HG02981 (cell line): ENCODE data around the gene SHQ1.

ENCODE experiments used
- ATAC-seq: cut with Tn5 transposase; IDR thresholded peaks from one replicate; pipeline ENCODE4 v1.9.1; 2021; ENCODE audit warnings: mild to moderate bottlenecking, moderate library complexity; ENCODE audit not compliant: unreplicated experiment

The SHQ1 gene

DNA sequence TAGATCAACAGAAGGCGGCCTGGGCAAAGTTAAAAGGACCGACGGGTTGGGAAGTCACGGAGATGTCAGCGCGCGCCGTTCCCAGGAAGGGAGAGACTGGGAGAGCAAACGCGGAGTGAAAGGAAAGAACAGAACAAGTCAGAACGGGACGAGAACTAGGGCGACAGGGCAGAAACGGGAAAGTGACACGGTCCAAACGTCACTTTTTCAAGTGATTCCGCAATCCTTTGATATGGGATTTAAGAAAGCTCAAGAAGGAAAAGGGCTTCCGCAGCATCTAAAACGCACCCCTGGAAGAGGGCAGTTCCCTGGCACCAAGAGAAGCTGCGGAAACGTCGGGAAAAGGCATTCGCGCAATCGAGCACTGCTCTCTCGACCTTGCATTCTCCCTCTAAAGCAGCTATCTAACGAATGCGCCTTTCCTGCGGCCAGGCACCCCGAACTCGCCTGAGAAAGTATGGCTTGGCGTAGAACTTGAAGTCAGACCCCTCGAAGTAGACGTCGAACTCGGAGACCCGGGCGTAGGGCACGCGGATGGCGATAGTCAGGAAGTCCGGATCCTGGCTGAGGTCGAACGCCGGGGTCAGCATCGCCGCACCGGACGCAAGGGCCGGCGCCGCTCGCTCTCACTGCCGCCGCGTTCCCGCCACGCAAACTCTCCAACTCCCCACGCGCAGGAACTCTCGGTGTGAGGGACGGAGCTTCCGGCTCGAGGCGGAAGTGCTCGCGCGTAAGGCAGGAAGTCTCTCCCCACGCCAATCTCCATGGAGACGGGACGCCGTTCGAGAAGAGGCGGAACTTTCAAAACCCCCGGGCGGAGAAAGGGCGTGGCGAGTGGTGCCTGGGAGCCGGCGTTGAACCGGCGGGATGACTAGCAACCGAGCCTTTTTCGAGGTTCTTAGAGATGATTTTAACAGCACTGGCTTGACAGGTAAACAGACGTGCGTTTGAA, at the start of gene SHQ1:
Gene SHQ1 (minus strand): TSS at position 695 of the 952 bp plus-strand sequence. CDS start 105 bp downstream, at position 590.
- ATAC-seq, result peak; percentile 89

DNA sequence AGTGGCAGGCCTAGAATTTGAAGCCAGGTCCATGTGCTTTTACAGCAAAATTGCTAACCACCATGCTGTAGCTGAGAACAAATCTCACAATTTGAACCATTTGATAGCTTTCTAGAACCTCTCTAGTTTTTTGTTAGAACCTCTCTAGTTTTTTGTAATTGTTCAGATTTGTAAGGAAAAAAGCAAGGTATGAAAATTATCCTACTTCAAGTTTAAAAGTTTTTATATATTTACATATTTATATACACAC, 49.4 kb upstream of the SHQ1 start:
- no peak for ATAC-seq

DNA sequence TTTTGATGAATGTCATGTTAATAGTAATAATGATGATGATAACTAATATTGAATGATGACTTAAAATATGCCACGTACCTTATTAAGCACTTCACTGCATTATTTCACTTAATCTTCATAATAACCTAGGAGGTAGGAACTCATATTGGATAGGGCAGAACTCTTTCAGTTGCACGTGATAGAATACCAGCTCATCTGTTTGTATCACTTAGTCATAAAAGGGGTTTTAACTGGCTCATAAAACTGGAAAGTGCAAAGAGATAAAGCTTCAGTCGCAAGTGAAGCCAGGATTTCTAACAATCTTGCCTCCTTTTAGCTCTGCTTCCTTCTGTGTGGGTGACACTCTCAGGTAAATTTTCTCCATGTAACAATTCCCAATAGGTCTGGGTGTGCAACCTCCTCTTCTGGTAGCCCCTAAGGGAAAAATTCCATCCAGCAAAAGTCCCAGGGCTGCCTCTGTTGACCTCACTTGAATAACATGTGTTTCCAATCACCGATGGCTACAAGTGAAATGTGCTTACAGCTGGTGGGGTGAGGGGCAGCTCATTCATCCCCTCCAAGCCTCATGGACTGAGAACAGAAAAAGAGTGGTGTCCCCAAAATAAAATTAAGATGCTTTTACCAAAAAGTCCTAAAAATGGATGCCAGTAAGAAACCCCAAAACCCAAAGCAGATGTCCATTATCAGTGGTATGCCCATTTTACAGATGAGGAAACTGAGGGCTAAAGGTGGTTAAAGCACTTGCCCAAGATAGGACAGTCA, 48.9 kb upstream of the SHQ1 start:
- no peak for ATAC-seq

DNA sequence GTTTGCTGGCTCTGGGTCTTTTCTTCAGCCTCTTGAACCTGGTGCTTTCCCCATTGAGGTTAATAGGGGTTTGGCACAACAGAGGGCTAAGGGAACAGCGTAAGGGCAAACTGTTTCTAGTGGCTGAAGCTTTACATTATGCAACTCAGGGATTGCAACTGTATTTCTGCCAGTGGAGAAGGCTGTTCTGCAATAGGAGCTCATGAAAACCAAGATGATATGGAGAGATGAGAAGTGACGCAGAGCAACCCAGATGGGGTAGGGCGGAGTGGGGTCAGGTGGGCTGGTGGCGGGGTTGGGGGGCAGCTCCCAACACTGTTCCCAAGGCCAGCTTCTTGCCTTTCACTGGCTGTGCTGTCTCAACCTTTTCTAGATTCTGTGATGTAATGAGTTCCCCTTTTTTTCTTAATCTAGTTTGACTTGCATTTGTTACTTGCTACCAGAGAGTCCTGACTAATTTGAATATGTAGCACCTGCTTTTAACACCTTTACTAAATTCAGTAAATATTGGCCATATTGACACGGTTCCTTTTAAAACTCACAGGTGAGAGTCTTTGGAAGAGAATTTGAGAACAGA, 46.8 kb upstream of the SHQ1 start:
- no peak for ATAC-seq

DNA sequence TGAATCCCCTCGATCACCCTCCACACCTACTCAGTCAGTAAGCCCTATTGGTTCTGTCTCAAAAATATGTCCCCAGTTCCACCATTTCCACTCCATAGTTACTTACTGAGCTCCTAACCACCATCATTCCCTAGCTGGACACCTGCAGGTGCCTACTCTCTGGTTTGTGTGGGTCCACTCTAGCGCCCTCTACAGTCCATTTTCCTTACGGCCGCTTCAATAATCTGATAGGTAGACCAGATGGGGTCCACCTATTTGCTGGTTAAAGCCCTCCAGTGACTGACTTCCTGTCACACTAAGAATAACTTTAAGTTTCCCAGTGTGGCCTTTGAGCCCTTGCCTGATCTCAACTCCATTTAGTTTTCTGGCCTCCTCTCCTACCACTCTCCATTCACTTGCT, 44.6 kb upstream of the SHQ1 start:
- ATAC-seq, result no peak

DNA sequence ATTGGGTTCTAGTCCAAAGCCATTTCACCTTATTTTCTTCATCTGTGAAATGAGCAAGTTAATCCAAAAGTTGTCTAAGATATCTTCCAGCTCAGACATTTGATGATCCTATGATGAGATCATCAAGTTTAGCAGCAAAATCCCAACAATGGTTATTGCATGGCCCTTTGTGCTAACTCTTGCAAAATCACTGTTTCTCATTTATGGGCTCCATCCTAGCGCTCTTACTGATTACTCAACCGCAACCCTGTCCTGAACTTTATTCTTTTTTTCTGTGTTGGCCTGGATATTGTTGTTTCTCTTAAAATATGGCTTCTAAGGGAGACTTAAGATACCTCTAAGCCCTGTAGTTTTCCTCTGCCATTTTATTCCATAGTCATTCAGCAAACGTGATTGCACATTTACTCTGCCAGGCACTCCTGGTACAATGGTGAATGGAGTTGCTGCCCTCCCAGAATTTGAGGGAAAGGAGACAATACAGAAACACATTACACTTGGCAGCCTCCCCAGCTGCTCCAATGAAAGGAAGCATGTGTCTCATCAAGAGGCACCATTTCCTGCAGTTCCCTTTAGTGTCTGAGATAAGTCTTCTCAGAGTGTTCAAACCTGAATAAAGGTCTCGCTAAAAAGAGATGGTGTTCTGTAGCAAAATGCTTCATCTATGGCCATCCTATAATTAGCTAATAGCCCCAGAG, 44.0 kb upstream of the SHQ1 start:
- ATAC-seq, result no peak

DNA sequence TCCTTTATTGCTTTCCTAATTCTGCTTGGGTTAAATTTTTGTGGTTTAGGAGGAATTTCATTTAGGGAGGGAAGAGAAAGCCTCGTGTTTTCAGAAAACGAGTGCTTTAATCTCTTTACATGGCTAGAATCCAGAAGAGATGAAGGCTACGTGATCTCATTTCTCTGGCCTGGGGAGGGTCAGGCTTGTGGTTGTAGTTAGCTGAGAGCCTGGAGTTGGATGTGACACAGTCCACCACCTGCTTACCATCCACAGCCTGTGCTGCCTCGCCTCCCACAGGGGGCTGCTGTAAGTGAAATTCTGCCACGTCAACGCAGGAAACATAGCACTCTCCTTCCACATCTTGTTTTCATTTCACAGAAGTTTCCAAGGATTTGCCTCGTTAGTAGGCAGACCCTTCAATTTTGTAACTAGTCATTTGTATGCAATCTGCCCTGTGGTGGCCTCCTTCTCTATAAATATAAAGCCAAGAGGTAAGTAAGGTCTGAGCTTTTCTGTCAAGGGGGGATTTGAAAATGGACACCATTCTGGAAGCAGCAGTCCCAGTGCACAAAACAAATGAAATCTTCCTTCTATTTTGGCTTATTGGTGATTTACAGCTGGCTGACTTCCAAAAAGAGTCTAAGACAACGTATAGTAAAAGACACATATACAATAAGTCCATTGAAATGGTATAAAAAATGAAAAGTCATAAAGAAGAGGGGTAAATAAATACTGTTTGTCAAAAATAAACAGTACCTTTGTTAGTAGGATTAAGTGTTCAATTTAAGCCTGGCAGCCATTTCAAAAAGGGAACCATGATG, 43.0 kb upstream of the SHQ1 start:
- ATAC-seq, result no peak

DNA sequence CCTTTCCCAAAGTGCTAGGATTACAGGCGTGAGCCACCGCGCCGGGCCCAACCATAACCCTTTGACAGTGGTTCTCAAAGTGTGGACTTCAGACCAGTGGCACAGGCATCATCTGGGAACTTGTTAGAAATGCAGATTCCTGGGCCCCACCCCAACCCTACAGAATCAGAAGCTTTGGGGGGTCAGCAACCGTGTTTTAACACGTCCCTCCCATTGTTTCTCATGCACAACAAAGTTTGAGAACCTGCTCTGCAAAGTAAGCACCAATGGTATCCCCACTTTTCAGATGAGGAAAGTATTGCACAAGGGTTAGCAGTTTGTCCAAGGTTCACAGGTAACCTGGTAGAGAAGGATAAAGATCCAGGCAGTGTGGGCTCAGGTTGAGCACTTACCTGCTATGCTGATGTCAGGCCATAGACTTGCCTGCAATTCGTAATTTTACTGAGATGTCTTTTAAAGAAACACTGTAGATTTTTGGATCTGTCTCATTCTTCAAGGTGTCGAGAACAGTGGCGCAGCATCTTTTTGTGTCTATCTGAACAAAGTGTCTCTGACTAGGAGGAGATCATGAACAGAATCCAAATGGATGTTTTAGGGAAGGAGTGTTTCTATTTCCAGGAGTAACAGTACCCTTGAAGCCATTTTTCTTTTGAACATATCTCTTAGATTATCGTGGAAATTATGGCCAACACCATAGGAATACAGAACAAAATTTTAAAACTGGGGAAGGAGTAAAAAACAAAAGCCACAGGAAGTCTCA, 42.1 kb upstream of the SHQ1 start:
- no peak for ATAC-seq

DNA sequence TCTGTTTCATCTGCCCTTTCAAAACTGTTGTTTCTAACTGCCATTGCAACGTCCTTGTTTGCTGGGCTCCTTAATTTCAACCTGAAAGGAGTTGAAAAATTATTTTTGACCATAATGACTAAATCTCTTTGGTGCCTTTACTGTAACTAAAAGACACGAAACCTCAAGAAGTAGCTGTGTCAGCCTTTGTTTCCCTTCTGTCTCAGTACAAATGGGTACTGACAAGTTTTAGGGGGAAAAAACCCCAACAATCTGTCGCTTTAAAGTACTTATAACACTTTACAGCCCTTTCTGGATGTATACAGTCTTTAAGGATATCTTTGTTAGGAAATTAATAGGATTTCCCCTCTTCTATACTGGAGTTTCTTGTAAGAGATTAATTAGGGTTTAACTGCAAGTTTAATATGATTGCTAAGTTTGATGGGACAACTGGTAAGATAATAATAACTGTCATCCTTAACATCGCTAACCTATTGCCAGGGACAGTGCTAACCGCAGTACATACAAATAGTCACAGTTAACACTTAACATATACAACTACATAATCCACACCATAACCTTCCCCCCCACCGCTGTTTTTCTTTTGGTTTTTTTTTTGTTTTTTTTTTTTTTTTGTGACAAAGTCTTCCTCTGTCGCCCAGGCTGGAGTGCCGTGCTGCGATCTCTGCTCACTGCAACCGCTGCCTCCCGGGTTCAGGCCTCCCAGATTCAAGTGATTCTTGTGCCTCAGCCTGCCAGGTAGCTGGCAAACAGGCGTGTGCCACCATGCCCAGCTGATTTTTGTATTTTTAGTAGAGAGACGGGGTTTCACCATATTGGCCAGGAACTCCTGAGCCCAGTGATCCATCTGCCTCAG, 41.3 kb upstream of the SHQ1 start:
- no peak for ATAC-seq

DNA sequence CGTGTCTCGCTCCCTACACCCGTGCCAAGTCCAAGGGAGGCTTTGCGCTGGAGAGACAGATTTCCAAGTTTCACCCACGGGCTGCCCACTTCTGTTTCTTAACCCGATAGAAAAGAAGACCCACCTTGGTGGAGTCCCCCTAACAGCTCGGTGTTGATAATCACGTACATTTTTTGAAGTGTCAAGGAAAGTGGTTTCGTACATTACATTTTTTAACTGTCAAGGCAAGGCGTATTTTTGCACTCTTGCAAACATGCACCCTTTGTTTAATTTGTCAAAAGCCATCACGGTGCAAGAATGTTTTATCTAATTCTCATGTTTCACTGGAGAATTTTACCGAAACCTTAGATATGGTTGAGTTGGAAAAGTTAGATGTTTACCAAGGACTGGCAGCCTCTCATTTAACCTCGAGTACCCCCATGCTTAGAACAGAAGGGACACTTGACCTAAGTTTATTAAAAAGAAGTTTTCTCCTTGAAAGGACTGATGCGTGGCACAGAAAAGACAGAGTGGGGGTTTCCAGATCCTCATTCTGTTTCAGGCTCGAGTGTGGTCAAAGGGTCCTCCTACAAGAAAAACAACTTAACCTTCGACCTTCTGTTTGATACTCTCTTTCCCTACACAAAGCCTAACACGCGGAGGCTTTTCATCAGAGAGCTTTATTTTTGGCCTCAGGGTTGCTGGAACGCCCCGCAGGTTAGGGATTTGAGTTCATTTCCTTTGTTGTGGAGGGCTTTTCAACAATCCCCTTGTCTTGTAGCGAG, 40.5 kb upstream of the SHQ1 start:
- no peak for ATAC-seq

DNA sequence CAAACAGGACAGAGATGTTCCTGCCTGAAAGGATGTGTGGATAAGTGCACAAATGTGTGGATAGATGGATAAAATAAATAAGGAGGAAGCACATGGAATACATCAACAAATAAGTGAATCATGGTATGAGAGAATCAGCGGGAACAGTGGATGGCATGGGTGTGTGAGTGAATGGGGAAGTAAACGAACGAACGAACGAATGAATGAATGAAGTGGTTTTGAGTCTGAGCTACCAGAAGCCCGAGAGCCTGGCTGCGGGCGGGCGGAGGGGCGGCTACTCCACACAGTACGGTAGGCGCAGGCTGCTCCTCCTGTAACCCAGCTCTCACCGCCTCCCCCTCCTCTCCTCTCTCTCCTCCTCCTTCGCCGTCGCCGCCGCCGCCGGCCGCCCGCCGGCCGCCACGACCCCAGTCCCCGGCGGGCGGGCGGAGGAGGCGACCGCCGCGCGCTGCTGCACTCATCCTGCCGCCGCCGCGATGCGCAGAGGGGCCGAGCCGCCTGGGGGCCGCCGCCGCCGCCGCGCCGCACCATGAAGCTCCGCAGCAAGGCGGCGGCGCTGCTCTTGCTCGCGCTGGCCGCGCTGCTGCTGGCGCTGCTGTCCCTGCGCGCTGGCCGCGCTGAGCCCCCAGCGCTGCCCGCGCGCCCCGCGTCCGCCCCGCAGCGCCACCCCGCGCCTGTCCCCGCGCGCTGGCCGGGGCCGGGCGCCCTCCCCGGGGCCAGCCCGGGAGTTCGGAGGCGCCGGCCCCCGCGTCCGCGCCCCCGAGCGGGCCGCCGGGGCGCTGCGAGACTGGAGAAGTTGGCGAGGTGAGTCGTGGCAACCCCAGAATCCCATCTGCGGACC, 39.7 kb upstream of the SHQ1 start, which contains the start of gene GXYLT2:
Gene GXYLT2 (plus strand): TSS at position 342 of the 841 bp plus-strand sequence. CDS start 188 bp downstream, at position 530.
- peak; percentile 62 for ATAC-seq

DNA sequence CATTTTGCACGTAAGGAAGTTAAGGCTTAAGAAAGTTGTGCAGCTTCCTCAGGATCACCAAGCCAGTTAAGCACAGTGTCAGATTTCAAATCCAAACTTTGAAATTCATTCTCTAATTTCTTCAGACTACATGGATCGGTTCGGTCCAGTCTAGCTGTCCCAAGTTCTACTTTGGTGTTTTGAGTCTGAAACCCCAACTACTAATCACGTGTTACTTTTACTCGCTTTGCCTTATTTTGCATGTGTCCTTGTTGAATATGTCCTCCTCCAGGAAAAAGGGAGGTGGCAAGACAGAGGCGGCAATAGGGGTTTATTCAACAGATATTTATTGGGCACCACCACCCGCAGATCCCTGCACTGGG, 39.1 kb upstream of the SHQ1 start:
- ATAC-seq, result no peak

DNA sequence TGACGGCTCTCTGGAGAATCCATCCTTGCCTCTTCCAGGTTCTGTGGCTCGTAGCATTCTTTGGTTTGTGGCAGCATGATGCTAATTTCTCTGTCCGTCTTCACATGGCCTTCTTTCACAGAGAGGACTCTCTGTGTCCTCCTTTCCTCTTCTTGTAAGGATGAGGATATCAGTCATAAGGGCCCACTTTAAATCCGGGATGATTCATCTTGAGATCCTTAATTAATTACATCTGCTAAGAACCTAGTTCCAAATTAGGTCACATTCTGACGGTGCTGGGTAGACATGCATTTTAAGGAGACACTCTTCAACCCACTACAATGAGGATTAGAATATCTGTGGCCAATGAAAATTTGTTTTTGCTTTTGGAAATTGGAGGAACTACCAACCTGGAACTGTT, 23.9 kb upstream of the SHQ1 start:
- ATAC-seq, result no peak

DNA sequence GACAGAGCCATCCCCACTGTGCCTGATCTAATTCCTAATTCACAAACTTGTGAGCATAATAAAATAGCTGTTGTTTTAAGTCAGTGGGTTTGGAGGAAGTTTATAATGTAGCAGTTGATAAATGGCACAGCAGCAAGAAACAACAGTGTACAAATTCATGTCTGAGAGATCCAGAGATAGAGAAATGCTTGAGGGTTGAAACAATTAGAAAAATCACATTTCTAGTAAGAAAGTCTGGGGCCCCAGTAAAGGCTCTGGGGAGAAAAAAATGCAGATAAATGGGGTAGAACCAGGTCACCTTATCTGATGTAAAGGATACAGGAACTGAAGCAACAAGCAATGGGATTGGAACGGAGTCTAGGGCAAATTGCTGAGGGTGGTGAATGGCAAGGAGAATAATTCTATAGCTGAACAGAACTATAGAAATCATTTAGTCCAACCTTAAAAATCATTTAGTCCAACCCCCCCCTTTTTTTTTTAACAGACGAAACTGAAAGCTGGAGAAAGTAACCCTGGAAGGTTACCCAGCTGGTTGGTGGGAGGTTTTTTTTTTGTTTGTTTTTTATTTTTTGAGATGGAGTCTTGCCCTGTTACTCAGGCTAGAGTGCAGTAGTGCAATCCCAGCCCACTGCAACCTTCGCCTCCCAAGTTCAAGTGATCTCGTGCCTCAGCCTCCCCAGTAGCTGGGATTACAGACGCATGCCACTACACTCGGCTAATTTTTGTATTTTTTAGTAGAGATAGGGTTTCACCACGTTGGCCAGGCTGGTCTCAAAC, 14.3 kb upstream of the SHQ1 start:
- ATAC-seq, result no peak

DNA sequence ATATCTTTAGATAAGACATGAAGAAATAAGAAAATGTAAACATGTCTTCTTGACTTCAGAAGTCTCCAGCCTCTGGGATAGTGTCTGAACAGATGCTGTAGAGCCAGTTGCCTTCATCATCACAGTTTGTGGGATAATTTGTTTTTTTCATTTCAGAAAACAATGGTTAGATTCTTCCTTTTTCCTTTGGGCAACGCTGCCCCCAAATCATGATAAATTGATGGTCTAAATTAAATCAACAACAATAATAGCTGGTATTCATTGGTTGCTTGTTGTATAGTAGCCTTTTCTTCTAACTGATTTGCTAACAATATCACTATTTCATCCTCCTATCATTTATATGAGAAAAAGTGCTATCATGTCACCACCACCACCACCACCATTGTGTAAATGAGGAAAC, 12.6 kb upstream of the SHQ1 start:
- ATAC-seq, result no peak

DNA sequence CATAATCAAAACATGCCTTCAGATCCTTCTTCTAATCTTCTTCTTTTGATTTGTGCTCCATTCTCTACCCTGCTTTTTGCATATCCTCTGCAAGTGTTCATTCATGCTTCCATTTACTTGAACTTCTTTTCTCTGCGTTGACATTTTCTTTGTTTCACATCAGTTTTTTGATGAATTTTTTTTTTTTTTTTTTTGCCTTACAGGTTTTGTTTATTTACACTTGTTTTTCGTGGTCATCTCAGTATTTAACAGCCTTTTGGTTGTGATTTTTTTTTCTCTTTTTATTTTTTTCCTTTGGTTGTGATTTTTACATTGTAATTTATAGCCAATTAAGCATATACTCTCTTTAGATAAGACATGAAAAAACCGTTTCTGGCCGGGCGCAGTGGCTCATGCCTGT, 11.8 kb upstream of the SHQ1 start:
- no peak for ATAC-seq
